ENCODE measurements around the gene RNF212.

- no peak for TF ChIP-seq CTCF (conservative IDR thresholded peaks at IDR 0.05; ENCODE audit: low read depth, low read length)
- no peak for TF ChIP-seq EZH2phosphoT487 (IDR thresholded peaks at IDR 0.05; ENCODE audit: borderline replicate concordance, low read length)
Observed at GRCh38 chr4:1109898-1110506, 3.4 kb downstream of the RNF212 start.
